Measurements from ENCODE around the gene ABCC8. TPM values are rescaled to one million over a fixed set of nuclear protein-coding genes. Genes with fewer than 3 reads are reported as not detected.

The ABCC8 gene
- total RNA-seq, 1 donor from 2014 or later = not detected

GRCh38 chr11:17475666-17476316, 854 bp downstream of the ABCC8 start:
- no peaks in the 10 kb centered on the region for H3K4me1 Mint-ChIP-seq
- H3K4me3 Mint-ChIP-seq = no peak overlapping the region
- TF ChIP-seq CTCF (IDR thresholded peaks at IDR 0.05) = no peak
- H3K27me3 Mint-ChIP-seq = peaks cover 66% of the 10 kb centered on the region
- POLR2A ChIA-PET = no interaction called here
- ATAC-seq (ENCODE audit: low read depth) = no peak
- no peaks in the 10 kb centered on the region for H3K9me3 Mint-ChIP-seq
- CTCF ChIA-PET = no interaction called here
- DNase-seq = no peak
- intact Hi-C loops (cut with micrococcal nuclease) = no loop called here
- H3K27ac Mint-ChIP-seq = no peak overlapping the region
- no peaks in the 10 kb centered on the region for H3K36me3 Mint-ChIP-seq (ENCODE audit: low read depth)

- ChIA-PET CTCF (no interaction called here), POLR2A (no interaction called here)
- DNase-seq (no peak), ATAC-seq (ENCODE audit: low read depth) (no peak)
- Mint-ChIP-seq H3K4me3 (no peak overlapping the region), H3K27ac (no peak overlapping the region), H3K27me3 (peaks cover 54% of the 10 kb centered on the region), H3K9me3 (no peaks in the 10 kb centered on the region), H3K4me1 (no peaks in the 10 kb centered on the region), H3K36me3 (ENCODE audit: low read depth) (no peaks in the 10 kb centered on the region)
- TF ChIP-seq CTCF (IDR thresholded peaks at IDR 0.05) = no peak
- intact Hi-C loops (cut with micrococcal nuclease) = no loop called here
Measured at GRCh38 chr11:17473071-17473744, 3.4 kb downstream of the ABCC8 start.

GRCh38 chr11:17472467-17472866, 4.2 kb downstream of the ABCC8 start:
- no peak overlapping the region for H3K4me3 Mint-ChIP-seq
- H3K4me1 Mint-ChIP-seq = no peaks in the 10 kb centered on the region
- TF ChIP-seq CTCF (IDR thresholded peaks at IDR 0.05) = no peak
- ChIA-PET POLR2A (no interaction called here), CTCF (no interaction called here)
- peaks cover 49% of the 10 kb centered on the region for H3K27me3 Mint-ChIP-seq
- ATAC-seq (ENCODE audit: low read depth) = no peak
- intact Hi-C loops (cut with micrococcal nuclease) = no loop called here
- no peak overlapping the region for H3K27ac Mint-ChIP-seq
- no peak for DNase-seq
- no peaks in the 10 kb centered on the region for H3K9me3 Mint-ChIP-seq
- no peaks in the 10 kb centered on the region for H3K36me3 Mint-ChIP-seq (ENCODE audit: low read depth)

- TF ChIP-seq CTCF (IDR thresholded peaks at IDR 0.05) = no peak
- H3K27me3 Mint-ChIP-seq = peaks cover 43% of the 10 kb centered on the region
- ChIA-PET POLR2A (no interaction called here), CTCF (no interaction called here)
- H3K9me3 Mint-ChIP-seq = no peaks in the 10 kb centered on the region
- DNase-seq = no peak
- ATAC-seq (ENCODE audit: low read depth) = no peak
- intact Hi-C loops (cut with micrococcal nuclease) = no loop called here
- no peak overlapping the region for H3K27ac Mint-ChIP-seq
- H3K4me1 Mint-ChIP-seq = no peaks in the 10 kb centered on the region
- no peaks in the 10 kb centered on the region for H3K36me3 Mint-ChIP-seq (ENCODE audit: low read depth)
- H3K4me3 Mint-ChIP-seq = no peak overlapping the region
Measured at GRCh38 chr11:17471501-17471900, 5.1 kb downstream of the ABCC8 start.

GRCh38 chr11:17469998-17470397, 6.6 kb downstream of the ABCC8 start:
- TF ChIP-seq CTCF (IDR thresholded peaks at IDR 0.05) = no peak
- POLR2A ChIA-PET = no interaction called here
- no peaks in the 10 kb centered on the region for H3K9me3 Mint-ChIP-seq
- no peaks in the 10 kb centered on the region for H3K36me3 Mint-ChIP-seq (ENCODE audit: low read depth)
- DNase-seq (no peak), ATAC-seq (ENCODE audit: low read depth) (no peak)
- no peaks in the 10 kb centered on the region for H3K4me1 Mint-ChIP-seq
- intact Hi-C loops (cut with micrococcal nuclease) = no loop called here
- H3K27ac Mint-ChIP-seq = no peak overlapping the region
- peaks cover 31% of the 10 kb centered on the region for H3K27me3 Mint-ChIP-seq
- CTCF ChIA-PET = no interaction called here
- no peak overlapping the region for H3K4me3 Mint-ChIP-seq
